Activated CD4-positive, alpha-beta T cell treated with anti-CD3 and anti-CD28 coated beads, Interleukin-2, Interleukin-6, amounts not matched to agents 100 ng/mL and 50 ng/mL, durations not matched to agents 16 hours and 8 hours (primary cell): Measurements from ENCODE around the gene CD68.
A peak's percentile ranks its signal among the peaks of the same experiment; 100 is the strongest.

ENCODE experiments used
- DNase-seq: peaks from one replicate; pipeline ENCODE4 v3.0.0-alpha.2; 2020

The CD68 gene, protein sequence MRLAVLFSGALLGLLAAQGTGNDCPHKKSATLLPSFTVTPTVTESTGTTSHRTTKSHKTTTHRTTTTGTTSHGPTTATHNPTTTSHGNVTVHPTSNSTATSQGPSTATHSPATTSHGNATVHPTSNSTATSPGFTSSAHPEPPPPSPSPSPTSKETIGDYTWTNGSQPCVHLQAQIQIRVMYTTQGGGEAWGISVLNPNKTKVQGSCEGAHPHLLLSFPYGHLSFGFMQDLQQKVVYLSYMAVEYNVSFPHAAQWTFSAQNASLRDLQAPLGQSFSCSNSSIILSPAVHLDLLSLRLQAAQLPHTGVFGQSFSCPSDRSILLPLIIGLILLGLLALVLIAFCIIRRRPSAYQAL

DNA sequence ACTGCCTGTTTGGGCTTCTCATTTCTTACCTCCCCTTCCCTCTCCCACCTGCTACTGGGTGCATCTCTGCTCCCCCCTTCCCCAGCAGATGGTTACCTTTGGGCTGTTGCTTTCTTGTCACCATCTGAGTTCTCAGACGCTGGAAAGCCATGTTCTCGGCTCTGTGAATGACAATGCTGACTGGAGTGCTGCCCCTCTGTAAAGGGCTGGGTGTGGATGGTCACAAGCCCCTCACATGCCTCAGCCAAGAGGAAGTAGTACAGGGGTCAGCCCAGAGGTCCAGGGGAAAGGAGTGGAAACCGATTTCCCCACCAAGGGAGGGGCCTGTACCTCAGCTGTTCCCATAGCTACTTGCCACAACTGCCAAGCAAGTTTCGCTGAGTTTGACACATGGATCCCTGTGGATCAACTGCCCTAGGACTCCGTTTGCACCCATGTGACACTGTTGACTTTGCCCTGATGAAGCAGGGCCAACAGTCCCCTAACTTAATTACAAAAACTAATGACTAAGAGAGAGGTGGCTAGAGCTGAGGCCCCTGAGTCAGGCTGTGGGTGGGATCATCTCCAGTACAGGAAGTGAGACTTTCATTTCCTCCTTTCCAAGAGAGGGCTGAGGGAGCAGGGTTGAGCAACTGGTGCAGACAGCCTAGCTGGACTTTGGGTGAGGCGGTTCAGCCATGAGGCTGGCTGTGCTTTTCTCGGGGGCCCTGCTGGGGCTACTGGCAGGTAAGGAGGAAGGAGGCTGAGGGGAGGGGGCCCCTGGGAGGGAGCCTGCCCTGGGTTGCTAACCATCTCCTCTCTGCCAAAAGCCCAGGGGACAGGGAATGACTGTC is at the start of gene CD68:
CD68 (plus strand) TSS at position 638 of the 833 bp plus-strand sequence; CDS start at position 678, 40 bp downstream.
- peak; percentile 90 for DNase-seq

DNA sequence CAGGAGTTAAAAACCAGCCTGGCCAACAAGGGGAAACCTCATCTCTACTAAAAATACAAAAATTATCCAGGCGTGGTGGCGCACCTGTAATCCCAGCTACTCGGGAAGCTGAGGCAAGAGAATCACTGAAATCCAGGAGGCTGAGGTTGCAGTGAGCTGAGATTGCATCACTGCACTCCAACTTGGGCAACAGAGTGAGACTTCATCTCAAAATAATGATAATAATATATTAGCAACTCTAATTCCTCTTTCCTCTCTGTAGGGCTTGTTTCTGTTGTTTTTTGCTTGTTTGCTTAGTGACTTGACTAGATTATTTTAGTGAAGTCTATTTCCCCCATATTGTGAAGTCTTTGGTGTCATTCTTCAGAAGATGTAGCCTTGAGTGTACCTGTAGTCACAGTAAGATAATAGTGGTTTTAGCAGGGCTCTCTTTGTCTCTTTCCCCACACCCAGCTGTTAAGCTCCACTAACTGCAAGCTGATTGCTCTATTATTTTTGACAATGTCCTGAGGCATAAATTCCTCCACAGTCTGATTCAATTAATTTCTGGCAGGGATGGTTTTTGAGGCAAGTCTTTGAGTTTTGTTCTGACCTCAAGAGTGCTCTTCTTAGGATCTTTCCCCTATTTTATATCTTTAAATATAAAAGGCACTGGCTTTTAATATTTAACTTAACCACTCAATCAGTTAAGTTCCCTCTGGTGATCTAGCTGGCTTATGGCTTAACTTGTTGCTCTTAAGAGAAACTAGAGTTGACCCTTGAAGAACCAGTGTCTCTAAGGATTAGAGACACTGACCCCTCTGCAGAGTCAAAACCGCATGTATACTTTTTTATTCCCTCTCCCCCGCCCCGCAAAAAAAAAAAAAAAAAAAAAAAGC is 49.2 kb upstream of the CD68 start:
- no peak for DNase-seq

DNA sequence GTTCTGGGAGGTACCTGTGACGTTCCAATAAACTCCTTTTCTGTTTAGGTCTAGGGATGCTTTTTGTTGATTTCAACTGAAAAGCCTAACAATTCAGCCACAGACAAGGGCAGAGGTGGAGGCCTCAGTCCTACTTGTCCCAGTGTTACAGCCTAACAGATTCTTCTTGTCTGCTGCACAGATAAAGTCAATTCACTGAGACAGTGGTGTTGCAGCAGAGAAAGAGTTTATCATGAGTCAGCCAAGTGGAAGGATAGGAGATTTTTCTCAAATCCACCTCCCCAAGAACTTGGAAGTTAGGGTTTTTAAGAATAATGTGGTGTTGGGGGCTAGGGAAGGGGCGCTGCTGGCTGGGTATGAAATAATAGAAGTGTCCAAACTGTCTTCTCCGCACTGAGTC is 41.4 kb upstream of the CD68 start:
- no peak for DNase-seq

DNA sequence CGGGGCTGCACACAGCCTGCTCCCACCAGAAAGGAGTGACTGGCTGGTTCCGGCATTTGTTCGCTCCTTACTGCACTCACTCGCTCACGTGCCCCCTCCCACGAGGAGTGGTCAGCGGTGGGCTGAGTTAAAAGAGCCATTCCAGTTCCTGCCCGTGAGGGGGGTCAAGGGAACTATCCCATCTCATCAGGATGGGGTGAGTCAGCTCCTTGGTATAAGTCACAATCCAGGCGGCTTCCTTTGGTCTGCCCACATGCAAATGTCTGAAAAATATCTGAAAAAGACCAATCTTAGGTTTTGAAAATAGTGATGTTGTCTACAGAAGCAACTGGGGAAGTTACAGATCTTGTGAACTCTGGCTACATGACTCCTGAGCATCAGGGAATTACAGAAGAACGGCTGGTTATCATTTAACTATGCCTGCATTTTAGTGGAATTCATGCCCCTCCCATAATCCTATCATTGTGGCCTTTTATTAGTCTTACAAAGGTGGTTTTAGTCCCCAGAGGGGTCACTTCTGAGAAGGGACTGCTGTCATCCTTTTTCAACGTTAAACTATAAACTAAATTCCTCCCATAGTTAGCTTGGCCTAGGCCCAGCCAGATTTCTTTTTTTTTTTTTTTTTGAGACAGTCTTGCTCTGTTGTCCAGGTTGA is 40.4 kb upstream of the CD68 start:
- DNase-seq = no peak

DNA sequence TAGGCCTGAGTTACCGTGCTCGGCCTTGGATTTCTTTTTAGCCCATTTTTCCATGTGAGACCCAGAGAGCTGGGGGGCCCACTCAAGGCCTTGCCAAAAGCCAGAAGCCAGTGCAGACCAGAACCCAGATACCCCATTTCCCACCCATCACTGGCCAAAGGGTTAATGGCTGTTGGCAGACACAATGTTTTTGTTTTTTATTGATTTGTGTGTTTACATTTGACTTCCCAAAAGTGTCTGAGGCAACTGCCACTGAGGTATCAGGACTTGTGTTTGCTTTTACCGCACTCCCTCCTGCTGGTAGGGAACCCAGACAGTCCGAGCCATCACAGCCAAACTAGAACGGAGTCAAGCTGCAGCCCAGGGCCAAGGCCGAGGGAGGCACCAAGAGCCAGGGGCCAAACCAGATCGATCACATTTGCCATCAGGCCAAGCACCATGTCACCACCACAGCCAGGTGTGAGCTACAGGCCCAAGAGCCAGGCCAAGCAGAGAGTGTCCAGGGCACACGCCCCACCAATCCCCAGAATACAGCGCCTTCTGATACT is 38.3 kb upstream of the CD68 start:
- DNase-seq = no peak

DNA sequence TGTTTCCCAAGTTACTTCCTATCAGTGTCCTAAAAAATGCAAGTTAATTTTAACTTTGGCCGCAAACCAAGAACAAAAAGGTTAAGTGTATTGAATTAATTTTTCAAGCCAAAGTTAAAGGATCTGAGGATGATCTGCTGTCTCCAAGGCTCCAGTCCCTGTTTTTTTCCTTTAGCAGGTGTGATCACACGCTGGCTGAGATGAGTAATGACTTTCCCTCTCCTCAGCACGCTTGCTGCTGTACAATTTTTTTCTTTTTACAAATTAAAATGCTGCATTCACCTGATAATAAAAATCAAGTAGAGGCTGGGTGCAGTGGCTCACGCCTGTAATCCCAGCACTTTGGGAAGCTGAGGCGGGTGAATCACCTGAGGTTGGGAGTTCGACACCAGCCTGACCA is 34.5 kb upstream of the CD68 start:
- DNase-seq = no peak

DNA sequence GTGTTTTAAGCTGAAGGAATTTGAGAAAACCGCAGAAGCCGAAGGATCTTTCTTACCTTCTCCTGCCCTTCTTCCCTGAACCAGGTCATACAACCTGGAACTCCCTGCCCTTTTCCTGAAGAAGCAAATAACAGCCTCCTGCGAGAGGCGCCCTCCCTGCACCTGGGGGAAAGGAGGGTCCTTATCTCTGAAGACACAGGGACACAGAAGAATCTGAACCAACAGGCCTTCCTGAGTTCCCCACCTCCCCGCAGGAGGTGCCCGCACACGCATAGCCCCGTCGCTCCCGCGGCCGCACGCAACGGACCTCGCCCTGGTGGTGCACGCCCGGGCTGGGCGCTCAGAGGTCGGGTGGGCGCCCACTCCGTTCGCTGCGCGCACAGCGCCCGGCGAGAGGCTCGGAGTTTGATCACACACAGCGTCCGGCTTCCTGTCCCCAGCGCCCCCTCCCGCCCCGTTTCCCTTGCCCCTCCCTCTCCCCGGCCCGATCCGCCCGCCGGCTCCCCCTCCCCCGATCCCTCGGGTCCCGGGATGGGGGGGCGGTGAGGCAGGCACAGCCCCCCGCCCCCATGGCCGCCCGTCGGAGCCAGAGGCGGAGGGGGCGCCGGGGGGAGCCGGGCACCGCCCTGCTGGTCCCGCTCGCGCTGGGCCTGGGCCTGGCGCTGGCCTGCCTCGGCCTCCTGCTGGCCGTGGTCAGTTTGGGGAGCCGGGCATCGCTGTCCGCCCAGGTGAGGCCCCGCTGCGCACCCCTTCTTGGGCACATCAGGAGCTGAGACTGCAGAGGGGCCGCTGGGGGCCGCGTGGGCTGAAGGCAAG is 30.6 kb upstream of the CD68 start, which contains the start of gene TNFSF12:
TNFSF12 (plus strand) TSS at position 474 of the 816 bp plus-strand sequence; CDS start at position 570, 96 bp downstream.
- peak; percentile 73 for DNase-seq

DNA sequence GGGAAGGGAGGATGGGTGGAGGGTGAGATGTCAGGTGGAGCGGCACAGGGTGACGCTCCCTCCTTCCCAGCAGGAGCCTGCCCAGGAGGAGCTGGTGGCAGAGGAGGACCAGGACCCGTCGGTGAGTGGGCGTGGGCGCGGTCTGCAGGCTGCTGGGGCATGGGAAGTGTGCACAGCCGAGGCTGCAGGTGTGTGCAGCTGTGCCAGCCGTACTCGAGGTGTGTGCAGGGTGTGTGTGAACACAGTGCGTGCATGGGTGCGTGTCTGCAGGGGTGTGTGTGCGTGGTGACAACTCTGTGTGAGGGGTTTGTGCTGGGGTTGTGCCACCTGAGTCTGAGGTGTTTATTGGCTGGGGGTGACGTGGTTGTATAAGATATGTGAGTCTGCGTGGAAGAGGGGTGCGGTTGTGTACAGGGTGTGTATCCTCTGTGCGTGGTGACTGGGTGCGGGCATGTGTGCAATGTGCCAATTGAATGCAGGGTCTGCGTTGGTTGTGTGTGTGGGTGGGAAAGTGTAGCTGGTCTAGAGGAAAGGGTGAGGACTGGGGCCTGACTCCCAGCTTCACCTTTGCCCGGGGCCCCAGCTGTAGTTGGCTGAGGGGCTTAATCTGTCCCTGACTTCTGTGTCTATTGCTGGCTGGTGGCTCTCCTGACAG is 29.9 kb upstream of the CD68 start:
- peak; percentile 48 for DNase-seq

DNA sequence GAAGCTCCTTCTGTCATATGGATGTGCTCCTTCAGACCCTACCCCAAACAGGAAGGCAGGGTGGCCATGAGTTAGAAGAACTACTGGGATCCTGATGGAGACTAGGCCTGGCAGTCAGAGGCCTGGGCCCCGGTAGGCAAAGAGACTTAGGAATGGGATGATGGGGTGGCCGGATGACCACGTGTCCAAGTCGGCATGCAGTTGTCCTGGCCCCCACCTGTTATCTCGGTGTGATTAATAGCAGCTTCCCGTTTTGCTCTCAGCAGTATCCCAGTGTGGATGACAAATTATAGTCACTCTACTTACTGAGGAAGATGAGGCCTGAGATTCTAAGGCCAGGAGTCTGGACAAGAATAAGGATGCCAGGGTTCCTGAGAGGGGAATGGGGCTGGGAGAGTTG is 29.1 kb upstream of the CD68 start:
- no peak for DNase-seq

DNA sequence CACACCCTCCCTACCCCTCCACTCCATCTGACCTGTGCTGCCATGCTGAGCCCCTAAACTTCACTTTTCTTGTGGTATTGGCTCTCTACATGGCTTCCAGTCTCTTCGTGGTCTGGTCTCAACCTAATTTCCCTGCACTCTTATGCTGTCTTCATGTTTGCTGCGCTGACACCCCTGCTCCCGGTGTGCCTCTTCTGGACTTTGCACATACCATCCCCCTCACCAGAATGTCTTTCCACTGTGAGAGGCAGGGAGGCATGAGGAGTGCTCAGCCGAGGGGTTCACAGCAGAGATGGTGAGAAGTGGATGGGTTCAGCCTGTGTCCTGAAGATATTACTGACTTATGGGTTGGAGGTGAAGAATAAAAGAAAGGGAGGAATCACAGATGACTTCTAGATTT is 28.0 kb upstream of the CD68 start:
- DNase-seq = no peak

DNA sequence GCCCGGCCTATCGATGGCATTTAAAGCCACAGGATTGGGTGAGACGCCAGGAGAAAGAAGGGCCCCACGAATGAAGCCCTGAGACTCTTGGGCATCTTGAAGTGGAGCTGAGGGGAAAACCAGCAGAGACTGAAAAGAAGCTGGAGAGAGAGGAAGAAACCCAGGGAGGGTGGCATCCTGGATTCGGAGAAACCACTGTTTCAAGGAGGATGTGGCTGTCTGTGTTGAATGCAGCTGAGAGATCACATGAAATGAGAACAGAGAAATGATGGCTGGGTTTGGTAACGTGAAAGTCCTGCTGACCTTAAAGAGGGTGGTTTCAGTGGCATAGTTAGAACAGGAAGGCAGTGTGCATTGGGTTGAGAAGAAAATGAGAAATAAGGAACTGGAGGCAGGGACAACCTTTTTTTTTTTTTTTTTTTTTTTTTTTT is 26.8 kb upstream of the CD68 start:
- DNase-seq = peak; percentile 87

DNA sequence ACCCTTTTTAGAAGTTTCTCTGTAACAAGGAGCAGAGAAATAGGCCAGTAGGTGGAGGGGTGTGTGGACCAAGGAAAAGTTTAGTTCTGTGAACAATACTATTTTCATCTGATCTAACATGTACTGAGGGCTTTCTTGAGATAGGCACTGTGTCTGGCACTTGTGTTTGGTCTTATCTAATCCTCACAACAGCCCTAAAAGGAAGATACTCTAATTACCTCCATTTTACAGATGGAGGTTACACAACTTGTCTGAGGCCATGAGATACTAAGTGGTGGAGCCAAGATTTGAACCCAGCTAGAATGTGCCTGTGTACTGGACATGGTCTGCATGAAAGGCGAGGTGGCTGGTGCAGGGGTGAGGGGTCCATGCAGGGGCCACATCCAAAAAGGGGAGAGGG is 26.1 kb upstream of the CD68 start:
- no peak for DNase-seq

DNA sequence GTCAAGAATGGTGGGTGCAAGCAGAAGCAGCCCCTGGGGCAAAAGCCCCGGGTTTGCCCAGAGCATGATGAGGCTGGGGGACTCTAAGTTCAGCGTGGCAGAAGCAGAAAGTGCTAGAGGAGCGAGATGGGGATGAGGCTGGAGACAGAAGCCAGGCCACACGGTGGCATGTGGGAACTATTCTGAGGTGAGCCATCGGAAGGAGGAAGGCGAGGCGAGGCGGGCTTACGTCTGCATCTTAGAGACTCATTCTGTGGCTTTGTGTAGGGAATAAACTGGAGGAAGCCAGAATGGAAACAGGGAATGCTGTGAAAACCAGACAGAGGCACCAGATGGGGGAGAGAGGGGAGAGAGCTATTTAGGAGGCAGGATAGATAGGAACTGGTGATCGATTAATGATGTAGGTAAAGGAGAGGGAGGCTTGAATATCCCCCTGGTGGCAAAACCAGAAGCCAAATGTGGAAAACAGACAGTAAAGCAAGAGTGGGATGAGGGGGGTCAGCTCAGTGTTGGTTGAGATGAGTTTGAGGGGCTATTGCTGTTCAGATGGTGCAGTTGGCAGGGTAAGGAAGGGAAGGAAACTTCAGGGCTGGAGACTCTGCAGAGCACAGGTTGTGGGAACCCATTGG is 24.0 kb upstream of the CD68 start:
- no peak for DNase-seq

DNA sequence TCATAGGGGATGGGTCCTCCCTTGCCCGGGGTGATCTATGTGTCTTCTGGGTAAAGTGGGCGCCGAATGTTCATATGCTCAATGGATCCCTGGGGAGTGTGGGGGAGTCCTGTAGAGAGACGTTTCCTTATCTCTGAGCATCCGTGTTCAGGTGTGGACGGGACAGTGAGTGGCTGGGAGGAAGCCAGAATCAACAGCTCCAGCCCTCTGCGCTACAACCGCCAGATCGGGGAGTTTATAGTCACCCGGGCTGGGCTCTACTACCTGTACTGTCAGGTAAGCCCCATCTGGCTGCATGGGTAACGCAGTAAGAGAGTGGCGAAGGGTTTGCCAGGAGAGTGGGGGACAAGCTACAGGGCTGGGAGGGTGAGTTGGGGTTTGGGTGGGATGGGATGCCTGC is 22.8 kb upstream of the CD68 start:
- no peak for DNase-seq

DNA sequence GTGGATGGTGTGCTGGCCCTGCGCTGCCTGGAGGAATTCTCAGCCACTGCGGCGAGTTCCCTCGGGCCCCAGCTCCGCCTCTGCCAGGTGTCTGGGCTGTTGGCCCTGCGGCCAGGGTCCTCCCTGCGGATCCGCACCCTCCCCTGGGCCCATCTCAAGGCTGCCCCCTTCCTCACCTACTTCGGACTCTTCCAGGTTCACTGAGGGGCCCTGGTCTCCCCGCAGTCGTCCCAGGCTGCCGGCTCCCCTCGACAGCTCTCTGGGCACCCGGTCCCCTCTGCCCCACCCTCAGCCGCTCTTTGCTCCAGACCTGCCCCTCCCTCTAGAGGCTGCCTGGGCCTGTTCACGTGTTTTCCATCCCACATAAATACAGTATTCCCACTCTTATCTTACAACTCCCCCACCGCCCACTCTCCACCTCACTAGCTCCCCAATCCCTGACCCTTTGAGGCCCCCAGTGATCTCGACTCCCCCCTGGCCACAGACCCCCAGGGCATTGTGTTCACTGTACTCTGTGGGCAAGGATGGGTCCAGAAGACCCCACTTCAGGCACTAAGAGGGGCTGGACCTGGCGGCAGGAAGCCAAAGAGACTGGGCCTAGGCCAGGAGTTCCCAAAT is 22.2 kb upstream of the CD68 start:
- no peak for DNase-seq

DNA sequence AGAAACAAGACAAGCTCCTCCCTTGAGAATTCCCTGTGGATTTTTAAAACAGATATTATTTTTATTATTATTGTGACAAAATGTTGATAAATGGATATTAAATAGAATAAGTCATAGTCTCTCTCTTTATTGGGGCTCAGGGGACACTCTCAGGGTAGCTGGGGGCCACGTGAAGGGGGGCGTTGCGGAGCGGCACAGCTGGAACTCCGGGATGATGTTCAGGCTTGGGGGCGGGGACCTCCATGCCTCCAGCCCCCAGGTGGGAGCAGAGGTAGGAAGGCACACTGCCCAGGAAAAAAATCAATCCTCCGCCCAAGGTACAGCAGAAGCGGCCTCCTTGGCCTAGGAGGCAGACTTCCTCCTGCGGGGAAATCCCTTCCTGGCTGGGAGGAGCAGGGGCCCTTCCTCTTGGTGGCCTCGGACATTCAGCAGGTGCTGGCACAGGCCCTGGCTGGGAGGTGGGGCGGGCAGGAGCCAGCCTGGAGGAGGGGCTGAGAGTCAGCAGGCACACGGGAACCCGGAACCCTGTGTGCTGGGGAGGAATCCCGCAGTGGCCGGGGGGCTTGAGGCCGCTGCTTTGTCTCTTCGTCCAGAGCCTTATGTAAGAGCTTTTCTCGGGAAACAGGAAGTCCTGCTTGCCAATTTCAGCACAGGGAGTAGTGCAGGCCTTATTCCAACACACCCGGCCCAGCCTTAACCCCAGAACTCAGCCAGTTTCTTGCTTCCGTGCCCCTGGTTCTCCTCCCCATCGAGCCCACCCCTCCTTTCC is 21.5 kb upstream of the CD68 start:
- DNase-seq = no peak

DNA sequence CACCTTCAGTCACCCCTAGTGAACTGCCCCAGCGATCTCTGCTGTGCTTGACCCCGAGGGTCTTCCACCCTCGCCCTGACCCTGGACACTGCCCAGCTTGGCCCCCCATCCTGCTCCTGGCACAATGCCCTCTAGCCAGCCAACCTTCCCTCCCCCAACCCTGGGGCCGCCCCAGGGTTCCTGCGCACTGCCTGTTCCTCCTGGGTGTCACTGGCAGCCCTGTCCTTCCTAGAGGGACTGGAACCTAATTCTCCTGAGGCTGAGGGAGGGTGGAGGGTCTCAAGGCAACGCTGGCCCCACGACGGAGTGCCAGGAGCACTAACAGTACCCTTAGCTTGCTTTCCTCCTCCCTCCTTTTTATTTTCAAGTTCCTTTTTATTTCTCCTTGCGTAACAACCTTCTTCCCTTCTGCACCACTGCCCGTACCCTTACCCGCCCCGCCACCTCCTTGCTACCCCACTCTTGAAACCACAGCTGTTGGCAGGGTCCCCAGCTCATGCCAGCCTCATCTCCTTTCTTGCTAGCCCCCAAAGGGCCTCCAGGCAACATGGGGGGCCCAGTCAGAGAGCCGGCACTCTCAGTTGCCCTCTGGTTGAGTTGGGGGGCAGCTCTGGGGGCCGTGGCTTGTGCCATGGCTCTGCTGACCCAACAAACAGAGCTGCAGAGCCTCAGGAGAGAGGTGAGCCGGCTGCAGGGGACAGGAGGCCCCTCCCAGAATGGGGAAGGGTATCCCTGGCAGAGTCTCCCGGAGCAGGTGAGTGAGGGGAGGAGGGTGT is 20.7 kb upstream of the CD68 start, which contains the start of gene TNFSF13:
TNFSF13 (plus strand) TSS at position 207 of the 776 bp plus-strand sequence; CDS start at position 497, 290 bp downstream.
- no peak for DNase-seq
